Natural killer cell (primary cell): Measurements from ENCODE around the gene TMPRSS3. TPM values are rescaled to one million over a fixed set of nuclear protein-coding genes. Genes with fewer than 3 reads are reported as not detected.
A peak's percentile ranks its signal among the peaks of the same experiment; 100 is the strongest.

Experiments
- ATAC-seq, 3 donors: fragments of 150-1000 bp in 2 of 3; fragments of 200-7000 bp in 1 of 3; cut with Tn5 transposase; 1 replicate in 1 of 3; 2 replicates in 2 of 3; pipeline ENCODE4 v1.10.0; 2021; ENCODE audit warnings: mild to moderate bottlenecking in 2 of 3, moderate library complexity in 2 of 3
- DNase-seq, 2 donors: peaks; one replicate each; pipeline versions ENCODE4 v3.0.0 to v3.0.0-alpha.2; 2013 to 2021; ENCODE audit warnings: mixed read lengths in 1 of 2
- H3K27ac ChIP-seq: one replicate; pipeline ENCODE4 v1.5.1; 2013; ENCODE audit warnings: mild to moderate bottlenecking, low read length
- H3K27me3 ChIP-seq: one replicate; pipeline ENCODE4 v1.6.1; 2013; ENCODE audit warnings: low read length; ENCODE audit not compliant: control insufficient read depth, insufficient read depth
- H3K36me3 ChIP-seq: one replicate; pipeline ENCODE4 v1.6.1; 2013; ENCODE audit warnings: low read length; ENCODE audit not compliant: control insufficient read depth, insufficient read depth
- H3K4me1 ChIP-seq: one replicate; pipeline ENCODE4 v1.6.1; 2013; ENCODE audit warnings: low read length; ENCODE audit not compliant: control insufficient read depth, insufficient read depth
- H3K4me3 ChIP-seq: one replicate; pipeline ENCODE4 v1.5.1; 2013; ENCODE audit warnings: low read length
- H3K9me3 ChIP-seq: one replicate; pipeline ENCODE4 v1.6.1; 2013; ENCODE audit warnings: low read length; ENCODE audit not compliant: control insufficient read depth, insufficient read depth
- H3K27ac Mint-ChIP-seq, 2 donors: one replicate each; pipeline ENCODE4 v1.8.0; 2022; ENCODE audit warnings: mild to moderate bottlenecking in 2 of 2, mixed read lengths in 2 of 2, moderate library complexity in 1 of 2
- H3K27me3 Mint-ChIP-seq, 2 donors: one replicate each; pipeline ENCODE4 v1.8.0; 2022; ENCODE audit warnings: low read depth in 2 of 2, mixed read lengths in 2 of 2
- H3K36me3 Mint-ChIP-seq: one replicate; pipeline ENCODE4 v1.8.0; 2022; ENCODE audit warnings: mixed read lengths
- H3K4me1 Mint-ChIP-seq, 2 donors: one replicate each; pipeline ENCODE4 v1.8.0; 2022; ENCODE audit warnings: mixed read lengths in 2 of 2
- H3K4me3 Mint-ChIP-seq: one replicate; pipeline ENCODE4 v1.8.0; 2022; ENCODE audit warnings: mild to moderate bottlenecking, moderate library complexity, mixed read lengths
- H3K9me3 Mint-ChIP-seq, 2 donors: one replicate each; pipeline ENCODE4 v1.8.0; 2022; ENCODE audit warnings: mixed read lengths in 2 of 2
- WGBS: methylation state at CpG from one replicate; pipeline ENCODE4 v1.1.7; 2013; ENCODE audit warnings: missing lambda C conversion rate; ENCODE audit not compliant: insufficient coverage; 5-methylcytosine and 5-hydroxymethylcytosine counted together
- intact Hi-C: fragments of 100-400 bp; cut with micrococcal nuclease; formaldehyde crosslinking; loops from one replicate; pipeline ENCODE4 v1.14.2; 2022
- total RNA-seq, 4 donors: library from RNA; stranded (reverse); fragments of 120-200 nt in 1 of 4; gene quantifications; one replicate each; pipeline versions ENCODE4 v1.2.3 to v1.2.4, GENCODE V29; 2013 to 2022
- TF ChIP-seq, protein P1 (sequence below): fragments of 200-600 bp; IDR thresholded peaks from one replicate; pipeline ENCODE4 v1.8.0; 2022; ENCODE audit warnings: antibody characterized with exemption

The TMPRSS3 gene
- total RNA-seq, 3 donors from 2014 or later (not counting 1 experiment from before 2014, with no cell fraction given), result 0.25 TPM; not detected in 2

DNA sequence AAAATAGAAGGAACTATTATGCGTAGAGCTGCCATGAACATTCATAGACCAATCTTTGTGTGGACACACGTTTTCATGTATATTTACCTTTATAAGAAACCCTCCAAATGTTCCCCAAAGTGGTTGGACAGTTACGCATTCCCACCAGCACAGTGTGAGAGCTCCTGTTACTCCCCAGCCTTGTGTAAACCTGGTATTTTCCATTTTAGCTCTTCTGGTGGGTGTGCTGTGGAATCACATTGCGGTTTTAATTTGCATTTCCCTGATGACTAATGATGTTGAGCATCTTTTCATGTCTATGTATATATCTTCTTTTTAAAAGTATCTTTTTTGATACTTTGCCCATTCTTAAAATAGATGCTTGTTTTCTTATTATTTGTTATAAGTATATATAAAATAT, 4.7 kb upstream of the TMPRSS3 start:
- H3K4me3 Mint-ChIP-seq, result no peak overlapping the region
- intact Hi-C loops, result no loop called here
- Histone ChIP-seq H3K27ac (no peak overlapping the region), H3K9me3 (no peaks in the 10 kb centered on the region), H3K4me3 (no peak overlapping the region), H3K27me3 (no peaks in the 10 kb centered on the region), H3K4me1 (peaks cover 21% of the 10 kb centered on the region), H3K36me3 (no peaks in the 10 kb centered on the region)
- TF ChIP-seq, protein P1, sequence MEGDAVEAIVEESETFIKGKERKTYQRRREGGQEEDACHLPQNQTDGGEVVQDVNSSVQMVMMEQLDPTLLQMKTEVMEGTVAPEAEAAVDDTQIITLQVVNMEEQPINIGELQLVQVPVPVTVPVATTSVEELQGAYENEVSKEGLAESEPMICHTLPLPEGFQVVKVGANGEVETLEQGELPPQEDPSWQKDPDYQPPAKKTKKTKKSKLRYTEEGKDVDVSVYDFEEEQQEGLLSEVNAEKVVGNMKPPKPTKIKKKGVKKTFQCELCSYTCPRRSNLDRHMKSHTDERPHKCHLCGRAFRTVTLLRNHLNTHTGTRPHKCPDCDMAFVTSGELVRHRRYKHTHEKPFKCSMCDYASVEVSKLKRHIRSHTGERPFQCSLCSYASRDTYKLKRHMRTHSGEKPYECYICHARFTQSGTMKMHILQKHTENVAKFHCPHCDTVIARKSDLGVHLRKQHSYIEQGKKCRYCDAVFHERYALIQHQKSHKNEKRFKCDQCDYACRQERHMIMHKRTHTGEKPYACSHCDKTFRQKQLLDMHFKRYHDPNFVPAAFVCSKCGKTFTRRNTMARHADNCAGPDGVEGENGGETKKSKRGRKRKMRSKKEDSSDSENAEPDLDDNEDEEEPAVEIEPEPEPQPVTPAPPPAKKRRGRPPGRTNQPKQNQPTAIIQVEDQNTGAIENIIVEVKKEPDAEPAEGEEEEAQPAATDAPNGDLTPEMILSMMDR, result no peak
- H3K27ac Mint-ChIP-seq, result no peak overlapping the region
- peak in 1 of 2 donors; percentile 58 for DNase-seq
- peaks cover 0 to 2% of the 10 kb centered on the region in 2 donors for H3K4me1 Mint-ChIP-seq
- ATAC-seq, result no peak
- peaks cover 6% of the 10 kb centered on the region for H3K36me3 Mint-ChIP-seq
- peaks cover 18 to 43% of the 10 kb centered on the region in 2 donors for H3K27me3 Mint-ChIP-seq
- WGBS, result 88% methylated on average over 3 of the region's 4 CpGs
- peaks cover 3 to 5% of the 10 kb centered on the region in 2 donors for H3K9me3 Mint-ChIP-seq

DNA sequence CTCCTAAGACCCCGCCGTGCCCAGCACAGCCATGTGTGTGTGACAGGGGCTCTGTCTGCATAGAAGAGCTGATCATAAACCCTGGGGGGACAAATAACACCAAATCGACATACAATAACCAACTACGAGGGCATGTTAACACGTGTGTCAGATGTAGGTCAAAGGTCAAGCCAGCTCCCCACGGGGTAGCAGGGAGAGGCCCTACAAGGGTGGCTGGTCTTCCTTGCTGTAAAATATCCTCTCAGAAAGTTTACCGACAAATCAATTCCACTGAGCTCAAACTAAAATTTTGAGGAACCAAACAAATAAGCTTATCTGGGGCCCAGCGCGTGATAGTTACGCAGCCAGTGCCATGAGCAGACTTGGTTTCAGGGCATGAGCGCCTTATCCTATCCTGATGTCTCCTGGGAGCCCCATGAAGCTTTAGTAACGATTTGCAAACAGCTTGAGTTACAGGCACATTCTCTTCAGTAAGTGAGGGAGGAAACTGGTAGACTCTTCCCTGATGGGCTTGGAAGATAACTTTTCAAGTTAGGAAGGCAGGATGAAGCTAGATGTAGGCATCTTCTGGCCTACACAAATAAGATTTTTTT, 2.7 kb upstream of the TMPRSS3 start:
- Histone ChIP-seq H3K27ac (no peak overlapping the region), H3K9me3 (no peaks in the 10 kb centered on the region), H3K27me3 (no peaks in the 10 kb centered on the region), H3K4me3 (no peak overlapping the region), H3K4me1 (peaks cover 6% of the 10 kb centered on the region), H3K36me3 (no peaks in the 10 kb centered on the region)
- no peak for ATAC-seq
- H3K4me3 Mint-ChIP-seq, result no peak overlapping the region
- 86% methylated on average over 12 of the region's 12 CpGs for WGBS
- peaks cover 3 to 5% of the 10 kb centered on the region in 2 donors for H3K9me3 Mint-ChIP-seq
- H3K36me3 Mint-ChIP-seq, result peaks cover 6% of the 10 kb centered on the region
- intact Hi-C loops, result no loop called here
- TF ChIP-seq, protein P1, result no peak
- no peak for DNase-seq
- H3K4me1 Mint-ChIP-seq, result no peaks in the 10 kb centered on the region
- peaks cover 21 to 41% of the 10 kb centered on the region in 2 donors for H3K27me3 Mint-ChIP-seq
- no peak overlapping the region for H3K27ac Mint-ChIP-seq

- Mint-ChIP-seq H3K4me1 (no peaks in the 10 kb centered on the region), H3K4me3 (no peak overlapping the region), H3K27ac (no peak overlapping the region), H3K27me3 (peaks cover 26 to 41% of the 10 kb centered on the region in 2 donors), H3K36me3 (peaks cover 6% of the 10 kb centered on the region), H3K9me3 (peaks cover 3 to 5% of the 10 kb centered on the region in 2 donors)
- H3K4me3 ChIP-seq, result no peak overlapping the region
- no peaks in the 10 kb centered on the region for H3K36me3 ChIP-seq
- WGBS, result 85% methylated on average over 14 of the region's 14 CpGs
- no peak overlapping the region for H3K27ac ChIP-seq
- TF ChIP-seq, protein P1, result no peak
- ATAC-seq, result no peak
- H3K9me3 ChIP-seq, result no peaks in the 10 kb centered on the region
- no peaks in the 10 kb centered on the region for H3K27me3 ChIP-seq
- H3K4me1 ChIP-seq, result peaks cover 3% of the 10 kb centered on the region
- intact Hi-C loops, result no loop called here
- peak in 1 of 2 donors; percentile 48 for DNase-seq
Measured at GRCh38 chr21:42397746-42398394, 2.0 kb upstream of the TMPRSS3 start.
